HL-60 (cell line): ENCODE data around the gene TGFBR3.

Experiments used
- CTCF ChIP-seq: IDR thresholded peaks from one replicate; pipeline ENCODE4 v1.5.1; 2011; ENCODE audit warnings: low read length, control low read depth, inconsistent platforms; ENCODE audit not compliant: insufficient read depth
- GABPA ChIP-seq: IDR thresholded peaks from 2 replicates; pipeline ENCODE4 v1.6.1; 2012; ENCODE audit warnings: low read depth
- POLR2AphosphoS5 ChIP-seq: IDR thresholded peaks from 2 replicates; pipeline ENCODE4 v1.6.1; 2012; ENCODE audit warnings: low read depth
- REST ChIP-seq: IDR thresholded peaks from 2 replicates; pipeline ENCODE4 v1.6.1; 2012; ENCODE audit warnings: low read depth; ENCODE audit not compliant: insufficient replicate concordance

GRCh38 chr1:91674107-91674506 is 211.8 kb downstream of the TGFBR3 start:
- TF ChIP-seq REST: no peak
- TF ChIP-seq CTCF: no peak
- TF ChIP-seq POLR2AphosphoS5: no peak
- no peak for TF ChIP-seq GABPA
